SK-N-SH (cell line): ENCODE measurements around the gene CCDC127.
"Not testable (repeated sequence)": the region's sequence is repeated elsewhere in the genome, so short reads cannot be mapped to it uniquely, and the experiment has no call there.

ENCODE experiments used
- POLR2AphosphoS5 ChIP-seq: IDR thresholded peaks from 2 replicates; pipeline ENCODE4 v1.6.1; 2012; ENCODE audit warnings: low read depth, low read length
- TF ChIP-seq, protein P1 (sequence below): fragments of 200-600 bp; sonication (generic); IDR thresholded peaks from 2 replicates; pipeline ENCODE4 v1.6.1; 2017; ENCODE audit warnings: antibody characterized with exemption, mild to moderate bottlenecking, moderate library complexity

DNA sequence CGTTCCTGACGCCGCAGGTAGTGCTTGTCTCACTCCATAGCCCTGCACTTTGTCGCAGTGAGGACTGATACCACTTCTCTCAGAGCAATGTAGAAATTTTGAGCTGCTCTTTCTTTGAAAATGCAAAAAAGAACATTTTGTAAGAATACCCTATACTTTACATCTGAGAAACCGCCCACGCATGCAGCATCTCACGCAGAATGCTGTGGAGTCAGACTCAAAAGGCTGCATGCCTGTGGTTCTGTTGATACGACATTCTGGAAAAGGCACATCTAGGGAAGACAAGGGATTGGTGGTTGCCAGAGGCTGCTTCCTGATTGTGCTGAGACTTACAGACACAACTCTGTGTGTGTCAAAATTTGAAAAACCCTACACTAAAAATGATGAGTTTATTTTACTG lies 20.0 kb upstream of the CCDC127 start:
- TF ChIP-seq, protein P1, sequence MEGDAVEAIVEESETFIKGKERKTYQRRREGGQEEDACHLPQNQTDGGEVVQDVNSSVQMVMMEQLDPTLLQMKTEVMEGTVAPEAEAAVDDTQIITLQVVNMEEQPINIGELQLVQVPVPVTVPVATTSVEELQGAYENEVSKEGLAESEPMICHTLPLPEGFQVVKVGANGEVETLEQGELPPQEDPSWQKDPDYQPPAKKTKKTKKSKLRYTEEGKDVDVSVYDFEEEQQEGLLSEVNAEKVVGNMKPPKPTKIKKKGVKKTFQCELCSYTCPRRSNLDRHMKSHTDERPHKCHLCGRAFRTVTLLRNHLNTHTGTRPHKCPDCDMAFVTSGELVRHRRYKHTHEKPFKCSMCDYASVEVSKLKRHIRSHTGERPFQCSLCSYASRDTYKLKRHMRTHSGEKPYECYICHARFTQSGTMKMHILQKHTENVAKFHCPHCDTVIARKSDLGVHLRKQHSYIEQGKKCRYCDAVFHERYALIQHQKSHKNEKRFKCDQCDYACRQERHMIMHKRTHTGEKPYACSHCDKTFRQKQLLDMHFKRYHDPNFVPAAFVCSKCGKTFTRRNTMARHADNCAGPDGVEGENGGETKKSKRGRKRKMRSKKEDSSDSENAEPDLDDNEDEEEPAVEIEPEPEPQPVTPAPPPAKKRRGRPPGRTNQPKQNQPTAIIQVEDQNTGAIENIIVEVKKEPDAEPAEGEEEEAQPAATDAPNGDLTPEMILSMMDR = not testable (repeated sequence)
- TF ChIP-seq POLR2AphosphoS5 = not testable (repeated sequence)
